GM19328 (cell line): ENCODE measurements around the gene HORMAD2.
"Not testable (repeated sequence)": the region's sequence is repeated elsewhere in the genome, so short reads cannot be mapped to it uniquely, and the experiment has no call there.

Experiments
- ATAC-seq: cut with Tn5 transposase; IDR thresholded peaks from one replicate; pipeline ENCODE4 v1.9.1; 2021; ENCODE audit warnings: mild to moderate bottlenecking, moderate library complexity; ENCODE audit not compliant: unreplicated experiment

The HORMAD2 gene

GRCh38 chr22:30187094-30187493 is 106.8 kb downstream of the HORMAD2 start:
- no peak for ATAC-seq

DNA sequence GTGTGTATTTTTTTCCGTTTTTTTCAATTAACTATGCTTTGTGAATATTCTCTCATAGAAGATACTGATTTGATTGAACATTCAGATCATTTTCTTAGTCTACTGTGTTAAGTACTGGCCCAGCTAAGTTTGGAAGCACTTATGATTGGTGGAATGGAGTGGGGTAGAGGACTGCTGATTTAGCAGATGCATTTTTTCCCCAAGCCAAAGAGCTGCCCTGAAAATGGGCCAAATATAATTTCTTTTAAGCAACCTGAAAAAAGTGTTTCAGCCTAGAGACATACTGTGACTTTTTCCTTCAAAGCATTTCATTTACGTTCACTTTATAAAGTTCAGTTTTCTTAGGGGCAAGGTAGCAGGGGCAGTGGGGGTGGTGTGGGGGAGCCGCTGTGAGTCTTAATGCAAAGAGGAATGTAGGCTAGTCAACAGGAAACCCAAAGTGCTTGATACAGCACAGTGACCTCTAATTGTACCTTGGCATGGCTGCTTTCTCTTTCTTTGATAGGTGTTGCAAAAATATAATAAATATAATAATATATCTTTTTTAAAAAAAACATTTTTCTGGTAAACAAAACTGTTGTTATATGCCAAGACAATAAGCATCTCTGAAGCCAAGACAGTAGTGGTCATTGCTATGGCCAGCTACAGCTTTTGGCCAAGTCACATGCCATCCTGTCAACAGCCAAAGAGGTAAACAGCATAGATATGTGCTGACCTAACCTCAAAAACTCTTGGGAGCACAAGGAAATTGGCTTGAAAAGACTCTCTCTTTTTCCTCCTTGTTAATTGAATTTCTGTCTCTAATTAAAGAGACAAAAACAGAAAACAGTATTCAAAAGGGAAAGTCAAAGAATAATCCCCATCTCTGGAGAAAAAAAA is 107.5 kb downstream of the HORMAD2 start:
- ATAC-seq, result no peak

DNA sequence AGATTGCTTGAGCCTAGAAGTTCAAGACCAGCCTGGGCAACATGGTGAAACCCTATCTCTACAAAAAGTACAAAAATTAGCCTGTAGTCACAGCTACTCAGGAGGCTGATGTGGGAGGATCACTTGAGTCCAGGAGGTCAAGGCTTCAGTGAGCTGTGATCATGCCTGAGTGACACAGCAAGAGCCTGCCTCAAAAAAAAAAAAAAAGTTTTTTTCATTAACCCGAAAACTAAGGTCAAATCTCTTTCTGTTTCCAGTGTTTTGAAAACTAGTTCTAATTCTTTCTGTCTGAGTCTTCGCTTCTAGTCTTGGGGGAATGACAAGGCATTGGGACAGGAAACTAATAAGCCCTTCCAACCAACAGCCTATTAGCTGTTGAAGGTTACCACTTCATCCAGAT is 108.6 kb downstream of the HORMAD2 start:
- ATAC-seq, result no peak

DNA sequence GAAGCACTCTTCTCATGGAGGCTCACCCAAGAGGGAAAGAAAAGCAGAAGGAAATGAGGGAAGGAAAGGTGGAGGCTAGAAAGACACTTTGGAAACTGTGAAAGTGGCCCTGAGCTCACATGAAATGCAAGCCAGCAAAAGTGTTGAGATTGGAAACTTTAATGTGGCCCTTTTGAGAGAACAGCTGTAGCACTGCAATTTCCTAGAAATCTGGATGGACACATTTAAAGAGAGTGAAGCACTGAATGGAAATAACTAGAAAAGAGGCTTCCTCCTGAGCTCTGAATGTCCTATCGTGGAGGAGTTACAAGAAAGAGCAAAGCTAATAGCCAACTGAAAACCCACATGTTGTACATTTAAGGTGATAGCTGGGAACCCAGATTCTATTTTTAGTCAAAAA is 110.3 kb downstream of the HORMAD2 start:
- no peak for ATAC-seq

DNA sequence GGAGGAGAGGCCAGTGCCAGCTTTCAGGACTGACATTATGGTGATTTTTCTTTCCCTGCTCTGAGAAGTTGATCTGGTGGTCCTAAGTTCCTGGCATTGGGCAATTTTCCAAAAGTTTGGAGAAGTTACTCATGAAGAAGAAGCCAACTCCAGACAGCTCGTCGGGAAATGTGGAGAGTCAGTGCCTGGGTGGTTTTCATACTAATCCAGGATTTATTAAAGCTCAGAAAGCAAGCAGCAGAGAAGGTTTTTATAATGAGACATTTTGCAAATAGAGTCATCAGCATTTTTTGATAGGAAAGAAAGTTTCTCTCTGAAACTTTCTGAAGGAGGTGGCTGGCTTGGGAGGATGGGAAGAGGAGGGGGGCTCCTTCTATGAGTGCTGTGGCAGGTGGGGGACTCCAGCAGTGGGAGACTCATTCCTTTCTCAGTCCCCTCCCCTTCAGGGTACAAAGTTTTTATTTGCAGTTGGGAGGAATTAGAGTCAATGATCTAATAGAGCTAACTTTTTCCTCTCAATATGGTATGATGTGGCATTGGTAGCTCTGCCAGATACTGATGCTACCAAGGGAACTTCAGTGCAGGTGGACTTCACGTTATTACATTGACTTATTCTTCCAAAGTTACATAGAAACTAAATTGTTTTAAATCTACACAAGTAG is 110.9 kb downstream of the HORMAD2 start:
- no peak for ATAC-seq

DNA sequence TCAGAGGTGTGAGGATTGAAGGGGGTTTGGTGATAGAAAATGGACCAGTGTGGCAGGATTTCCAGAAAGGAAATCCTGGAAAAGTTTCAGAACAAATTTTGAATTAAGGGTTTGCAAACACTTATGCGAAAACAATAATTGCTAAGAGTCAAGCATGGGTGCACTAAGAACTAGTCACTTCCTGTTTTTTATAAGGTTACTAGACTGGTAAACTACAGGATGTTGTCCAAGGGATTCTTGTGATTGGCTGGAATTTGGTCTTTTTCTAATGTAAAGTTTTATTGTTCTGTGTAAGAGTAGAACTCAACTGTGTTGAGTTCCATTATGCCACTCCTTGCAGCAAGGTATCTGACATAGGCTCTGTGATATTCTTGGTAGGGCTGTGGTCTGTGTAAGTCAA is 112.2 kb downstream of the HORMAD2 start:
- ATAC-seq, result no peak

- ATAC-seq, result no peak
Observed at GRCh38 chr22:30193031-30193775, 112.9 kb downstream of the HORMAD2 start.

DNA sequence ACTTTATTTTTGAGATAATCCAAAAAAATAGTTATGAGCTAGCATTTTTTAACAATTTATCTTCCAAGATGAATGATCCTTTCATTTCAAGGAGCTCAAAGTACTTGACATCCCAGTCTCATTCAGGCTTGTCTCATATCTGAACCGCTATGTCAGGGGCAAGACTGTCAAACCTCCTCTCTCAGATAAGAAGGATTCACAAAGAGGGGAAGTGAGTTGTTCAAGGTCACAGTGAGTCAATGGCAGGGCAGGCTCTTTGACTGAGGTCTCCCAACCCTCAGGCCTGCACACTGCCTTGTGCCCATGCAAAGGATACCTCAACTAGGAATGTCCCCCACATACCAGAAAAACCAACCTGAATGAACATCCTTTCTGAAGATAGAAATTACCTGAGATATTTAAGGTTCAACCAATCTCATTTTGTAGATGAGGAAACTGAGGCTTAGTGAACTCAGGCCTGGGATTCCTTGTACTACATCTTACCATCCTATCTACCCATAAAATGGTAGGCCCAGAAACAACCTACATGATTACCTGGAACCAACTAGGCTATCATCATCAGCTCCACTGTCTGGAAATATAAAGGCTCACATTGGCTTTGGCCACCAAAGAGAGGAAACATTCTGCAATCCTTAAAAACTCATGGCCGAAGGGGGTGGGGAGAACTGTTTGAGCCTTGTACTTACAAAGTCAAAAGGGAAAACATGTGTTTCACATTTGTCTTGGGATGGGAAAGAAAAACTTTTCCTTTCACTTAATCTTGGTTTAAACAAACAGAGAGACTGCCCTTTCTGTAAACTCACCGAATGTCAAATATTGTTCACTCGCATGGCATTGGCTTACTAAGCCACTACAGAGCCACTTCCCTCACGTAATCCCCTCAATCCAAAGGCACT is 115.2 kb downstream of the HORMAD2 start:
- ATAC-seq, result no peak

DNA sequence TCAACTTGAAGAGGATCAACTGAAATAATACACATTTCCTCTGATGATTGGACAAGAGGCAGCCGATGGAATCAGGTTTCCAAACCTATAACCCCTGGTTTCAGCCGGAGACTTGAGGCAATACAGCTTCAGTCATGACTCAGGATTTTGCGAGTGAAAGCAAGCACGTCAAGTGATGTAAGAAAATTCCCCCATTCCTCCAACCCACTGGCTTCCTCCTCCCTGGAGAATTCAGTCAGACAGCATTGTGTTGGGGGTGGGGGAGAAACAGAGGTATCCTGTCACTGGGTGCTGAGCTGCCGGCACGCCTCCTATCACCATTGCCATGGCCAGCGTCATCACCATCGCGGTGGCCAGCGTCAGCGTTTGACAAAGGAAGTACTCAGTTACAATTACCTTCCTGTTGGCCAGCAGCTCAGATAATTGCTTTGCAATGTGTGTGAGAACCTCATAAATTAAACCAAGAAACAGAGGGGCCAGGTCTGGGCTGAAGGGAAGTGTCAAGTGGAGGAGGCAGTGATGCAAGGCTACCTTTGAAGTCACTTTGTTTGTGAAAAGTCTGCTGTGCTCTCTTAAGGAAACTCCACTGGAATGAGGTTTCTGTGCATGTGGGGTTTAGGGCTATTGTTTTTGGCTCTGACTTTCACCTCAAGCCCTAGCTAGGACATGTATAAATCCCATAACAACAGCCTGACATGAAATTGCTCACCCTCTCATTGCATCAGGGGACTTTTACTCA is 116.0 kb downstream of the HORMAD2 start:
- ATAC-seq, result no peak

- ATAC-seq, result no peak
Observed at GRCh38 chr22:30196880-30197336, 116.6 kb downstream of the HORMAD2 start.

GRCh38 chr22:30197389-30197788 is 117.1 kb downstream of the HORMAD2 start:
- ATAC-seq, result no peak

- no peak for ATAC-seq
Observed at GRCh38 chr22:30198152-30198825, 118.0 kb downstream of the HORMAD2 start.

- no peak for ATAC-seq
Observed at GRCh38 chr22:30198921-30199320, 118.7 kb downstream of the HORMAD2 start.

DNA sequence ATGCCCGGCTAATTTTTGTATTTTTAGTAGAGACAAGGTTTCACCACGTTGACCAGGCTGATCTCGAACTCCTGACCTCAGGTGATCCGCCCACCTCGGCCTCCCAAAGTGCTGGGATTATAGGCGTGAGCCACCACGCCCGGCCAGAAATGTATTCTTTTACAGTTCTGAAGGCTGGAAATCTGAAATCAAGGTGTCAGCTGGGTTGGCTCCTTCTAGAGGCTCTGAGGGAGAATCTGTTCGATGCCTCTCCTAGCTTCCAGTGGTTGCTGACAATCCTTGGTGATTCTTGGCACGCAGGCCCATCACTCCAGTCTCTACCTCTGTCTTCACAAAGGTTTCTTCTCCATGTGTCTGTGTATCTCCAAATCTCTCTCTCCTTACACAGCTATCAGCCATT is 120.6 kb downstream of the HORMAD2 start:
- not testable (repeated sequence) for ATAC-seq

- ATAC-seq, result no peak
Observed at GRCh38 chr22:30201945-30202344, 121.7 kb downstream of the HORMAD2 start.

GRCh38 chr22:30202531-30203006 is 122.3 kb downstream of the HORMAD2 start:
- no peak for ATAC-seq

DNA sequence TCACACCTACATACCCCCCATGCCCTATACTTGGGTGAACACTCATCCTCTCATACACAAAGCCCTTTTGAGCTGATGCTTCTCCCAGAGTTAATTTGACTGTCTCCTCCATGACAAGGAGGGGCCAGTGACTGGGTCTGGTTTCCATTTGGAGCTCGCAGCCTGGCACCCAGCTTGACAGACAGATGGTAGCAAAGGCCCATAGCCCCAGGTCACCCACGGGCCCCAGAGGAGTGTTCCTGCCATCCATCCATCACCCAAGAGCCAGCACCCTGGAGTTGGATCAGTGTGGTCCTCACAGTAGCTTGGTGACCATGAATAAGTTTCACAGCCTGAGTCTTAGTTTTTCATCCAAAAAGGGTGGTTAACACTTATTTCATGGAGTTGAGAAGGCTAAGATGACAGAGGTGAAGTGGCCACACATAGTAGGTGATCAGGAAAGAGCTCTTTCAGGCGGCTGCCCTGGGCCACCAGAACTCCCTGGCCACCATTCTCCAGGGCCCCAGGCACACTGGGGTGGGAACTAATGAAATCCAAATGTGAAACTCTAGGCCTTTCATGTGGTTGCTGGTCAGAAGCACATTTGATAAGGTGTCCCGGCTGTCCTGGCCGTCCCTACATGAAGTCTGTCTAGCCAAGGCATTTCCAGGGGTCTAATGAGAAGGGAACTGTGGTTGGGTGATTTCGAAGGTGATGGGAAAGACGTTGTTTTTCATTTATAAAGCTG is 123.9 kb downstream of the HORMAD2 start:
- ATAC-seq, result no peak

GRCh38 chr22:30204742-30205111 is 124.5 kb downstream of the HORMAD2 start:
- no peak for ATAC-seq
